Measurements from ENCODE around the gene PPM1L.

GRCh38 chr3:161049683-161050248 lies 293.7 kb downstream of the PPM1L start:
- TF ChIP-seq CTCF (IDR thresholded peaks at IDR 0.05) (no peak), POLR2A (IDR thresholded peaks at IDR 0.05) (no peak), POLR2AphosphoS5 (IDR thresholded peaks at IDR 0.05; ENCODE audit: insufficient read depth in 1 of 2, low read depth in 1 of 2) (no peak)

Measured in vagina (tissue), 2 donors.